GM19452 (cell line): ENCODE measurements around the gene PPP1R16B.

ENCODE experiments used
- ATAC-seq: cut with Tn5 transposase; IDR thresholded peaks from one replicate; pipeline ENCODE4 v1.9.1; 2021; ENCODE audit not compliant: unreplicated experiment

The PPP1R16B gene

DNA sequence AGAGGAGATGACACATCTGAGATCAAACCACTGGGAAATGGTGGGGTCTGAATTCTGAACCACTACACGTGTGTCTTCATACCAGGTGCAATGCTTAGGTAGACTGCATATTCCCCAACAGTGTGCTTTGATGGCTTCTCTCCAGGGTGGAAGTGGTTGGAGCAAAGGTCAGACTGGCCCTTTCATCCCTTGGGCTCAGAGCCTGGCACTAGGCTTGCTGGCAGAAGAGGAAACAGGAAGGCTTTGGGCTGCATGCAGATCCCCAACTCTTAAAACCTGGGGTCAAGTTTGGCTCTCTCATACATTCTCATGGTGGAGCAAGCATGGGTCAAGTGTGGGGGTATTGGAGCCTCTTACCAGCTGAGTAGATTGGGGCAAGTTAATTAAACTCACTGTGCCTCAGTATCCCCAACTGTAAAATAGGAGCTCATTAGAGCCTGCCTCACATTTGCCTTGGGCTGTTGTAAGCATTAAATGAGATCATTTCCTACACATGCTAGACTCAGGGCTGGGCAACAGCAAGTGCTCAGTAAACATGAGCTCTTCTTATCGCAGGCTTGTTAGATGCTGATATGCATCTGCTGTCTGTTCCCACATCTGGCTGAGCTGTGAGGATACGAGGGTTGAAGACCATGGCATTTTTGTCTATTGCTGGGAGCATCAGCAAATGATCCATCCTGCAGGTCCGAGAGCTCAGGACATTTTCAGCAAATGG is 69.1 kb downstream of the PPP1R16B start:
- peak; percentile 8 for ATAC-seq

DNA sequence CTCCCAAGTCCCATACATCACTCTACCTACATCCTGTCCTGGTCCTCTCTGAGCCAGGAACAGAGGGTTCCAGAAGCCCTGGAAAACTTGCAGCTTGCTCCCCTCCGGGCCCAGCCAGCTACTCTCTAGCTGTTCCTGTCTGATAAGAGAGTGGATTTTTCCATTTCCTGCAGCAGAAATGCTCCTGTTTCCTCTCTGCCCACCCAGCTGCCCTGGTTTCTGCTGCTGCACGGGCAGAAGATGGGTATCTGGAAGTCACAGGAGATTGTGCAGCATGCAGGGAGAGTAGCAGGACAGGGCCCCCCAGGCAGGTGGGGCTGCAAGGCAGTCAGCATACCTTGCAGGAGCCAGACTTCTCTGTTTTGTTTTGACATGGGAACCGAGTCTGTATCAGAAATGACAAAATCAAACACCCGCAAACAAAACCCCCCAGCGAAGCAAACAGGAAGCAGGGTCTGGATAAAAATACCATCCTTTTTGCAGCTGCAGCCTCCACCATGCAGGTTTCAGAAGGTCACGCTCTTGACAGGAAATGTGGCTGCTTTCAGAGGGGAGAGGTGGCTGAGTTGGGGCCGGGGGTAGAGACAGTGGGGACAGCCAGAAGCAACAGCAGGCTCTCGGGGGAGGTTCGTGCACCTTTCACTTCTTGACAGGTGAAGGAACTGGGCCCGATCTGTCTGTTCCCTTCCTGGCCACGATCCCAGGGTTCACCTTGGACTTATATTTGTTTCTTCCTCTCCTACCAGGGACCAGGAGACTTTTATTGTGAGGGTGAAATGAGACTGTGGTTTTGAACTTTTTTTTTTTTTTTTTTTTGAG is 69.9 kb downstream of the PPP1R16B start:
- ATAC-seq: peak; percentile 57

DNA sequence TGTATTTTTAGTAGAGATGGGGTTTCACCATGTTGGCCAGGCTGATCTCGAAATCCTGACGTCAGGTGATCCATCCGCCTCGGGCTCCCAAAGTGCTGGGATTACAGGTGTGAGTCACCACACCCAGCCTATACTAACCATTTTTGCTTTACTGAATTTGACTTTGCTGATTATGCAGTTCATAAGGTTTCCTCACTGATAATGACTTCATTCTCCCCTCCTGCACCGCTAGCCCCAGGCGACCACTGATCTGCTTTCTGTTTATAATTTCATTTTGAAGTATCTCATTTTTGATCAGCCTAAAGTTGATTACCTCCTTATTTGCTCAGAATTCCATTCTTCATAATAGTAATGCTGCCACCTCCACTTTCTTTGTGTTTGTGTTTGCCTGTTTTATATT is 72.0 kb downstream of the PPP1R16B start:
- no peak for ATAC-seq

DNA sequence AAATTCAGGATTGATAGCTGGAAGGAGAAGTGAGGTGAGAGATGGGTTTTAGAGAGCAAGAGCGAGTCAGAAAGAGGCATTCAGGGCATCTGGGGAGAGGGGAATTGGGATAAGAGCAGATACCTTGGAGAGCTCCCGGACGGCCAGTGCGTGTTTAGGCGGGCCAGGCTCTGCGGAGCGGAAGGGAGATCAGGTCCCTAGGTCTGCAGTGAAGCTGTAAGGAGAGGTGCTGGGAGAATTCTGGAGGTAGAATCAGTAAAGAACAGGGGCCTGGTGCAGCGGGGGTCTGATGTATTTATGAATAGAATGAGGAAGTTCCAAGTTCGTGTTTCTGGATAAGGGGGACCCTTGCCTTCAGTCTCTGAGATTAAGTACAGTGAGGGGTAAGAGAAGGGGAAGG is 73.4 kb downstream of the PPP1R16B start:
- ATAC-seq: no peak

DNA sequence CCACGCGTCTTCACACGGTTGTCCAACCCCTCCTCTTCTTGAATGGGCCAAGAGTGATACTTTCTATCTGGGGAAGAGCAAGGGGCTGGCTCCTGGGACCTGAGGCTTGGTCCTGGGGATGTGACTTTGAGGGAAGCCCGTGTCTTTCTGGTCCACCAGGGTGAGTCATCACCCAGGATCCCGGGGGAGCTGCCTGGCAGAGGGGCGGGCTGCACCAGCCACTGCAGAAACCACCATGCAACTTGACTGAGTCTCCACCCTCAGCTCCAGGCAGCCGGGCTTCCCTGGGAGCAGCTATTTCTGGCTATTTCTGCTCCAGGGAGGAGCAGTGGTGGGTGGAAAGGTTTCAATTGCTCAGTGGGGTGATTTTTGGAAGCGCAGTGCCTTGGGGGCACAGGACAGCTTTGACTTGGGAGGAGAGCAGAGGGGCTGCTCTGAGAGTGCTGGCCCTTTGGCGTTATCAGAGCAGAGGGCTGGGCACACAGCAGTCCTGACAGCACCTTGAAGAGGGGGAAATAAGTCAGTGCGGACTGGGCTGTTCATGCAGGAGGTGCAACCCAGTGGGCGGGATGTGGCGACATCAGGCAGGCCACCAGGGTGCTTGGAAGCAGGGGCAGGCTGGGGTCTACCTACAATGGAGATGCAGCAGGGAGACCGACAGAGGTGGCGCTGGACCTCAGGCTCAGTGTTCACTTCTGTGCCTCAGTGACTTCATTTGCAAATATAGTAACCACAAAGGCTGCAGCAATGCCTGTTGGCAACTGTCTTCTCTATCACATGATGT is 75.6 kb downstream of the PPP1R16B start:
- no peak for ATAC-seq

DNA sequence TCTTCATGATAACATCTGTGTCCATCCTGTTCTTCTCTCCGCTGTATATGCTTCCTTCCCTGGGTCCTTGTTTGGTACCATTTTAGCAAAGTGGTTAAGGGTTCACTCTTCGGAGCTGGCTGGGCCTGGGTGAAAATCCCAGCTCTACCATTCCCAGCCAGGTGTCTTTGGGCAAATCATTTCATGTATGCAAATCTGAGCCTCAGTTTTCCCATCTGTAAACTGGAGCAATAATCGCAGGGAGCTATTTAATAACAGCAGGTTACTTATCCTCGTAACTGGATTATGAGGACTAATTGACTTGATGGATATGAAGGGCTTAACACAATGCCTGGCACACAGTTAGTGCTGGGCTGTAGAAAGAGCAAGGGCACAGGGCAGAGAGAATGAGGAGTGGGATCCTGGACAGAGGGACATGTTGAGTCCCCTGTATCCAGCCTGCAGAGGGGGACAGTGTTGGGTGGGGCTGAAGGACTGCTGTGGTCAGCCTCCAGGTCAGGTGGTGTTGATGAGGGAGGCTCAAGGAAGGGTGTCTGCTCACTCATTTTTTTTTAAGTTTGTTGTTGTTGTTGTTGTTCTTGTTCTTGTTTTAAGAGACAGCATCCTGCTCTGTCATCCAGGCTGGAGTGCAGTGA is 76.4 kb downstream of the PPP1R16B start:
- no peak for ATAC-seq

DNA sequence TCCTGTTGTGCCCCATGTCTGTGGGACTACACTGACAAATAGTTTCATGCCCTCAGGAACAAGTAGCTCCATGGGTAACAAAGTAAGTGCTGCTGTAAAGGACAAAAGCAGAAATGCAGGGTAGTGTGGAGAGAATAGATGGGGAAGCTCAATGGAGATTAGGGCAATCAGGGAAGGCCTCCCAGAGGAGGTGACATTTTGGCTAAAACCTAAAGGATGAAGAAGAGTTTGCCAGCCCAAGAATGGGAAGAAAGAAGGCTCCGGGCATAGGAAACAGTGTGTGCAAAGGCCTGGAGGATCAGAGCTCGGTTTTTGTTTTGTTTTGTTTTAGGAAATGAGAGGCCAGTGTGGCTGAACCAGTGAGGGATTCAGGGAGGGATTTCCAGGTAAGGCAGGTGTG is 77.1 kb downstream of the PPP1R16B start:
- ATAC-seq: no peak

DNA sequence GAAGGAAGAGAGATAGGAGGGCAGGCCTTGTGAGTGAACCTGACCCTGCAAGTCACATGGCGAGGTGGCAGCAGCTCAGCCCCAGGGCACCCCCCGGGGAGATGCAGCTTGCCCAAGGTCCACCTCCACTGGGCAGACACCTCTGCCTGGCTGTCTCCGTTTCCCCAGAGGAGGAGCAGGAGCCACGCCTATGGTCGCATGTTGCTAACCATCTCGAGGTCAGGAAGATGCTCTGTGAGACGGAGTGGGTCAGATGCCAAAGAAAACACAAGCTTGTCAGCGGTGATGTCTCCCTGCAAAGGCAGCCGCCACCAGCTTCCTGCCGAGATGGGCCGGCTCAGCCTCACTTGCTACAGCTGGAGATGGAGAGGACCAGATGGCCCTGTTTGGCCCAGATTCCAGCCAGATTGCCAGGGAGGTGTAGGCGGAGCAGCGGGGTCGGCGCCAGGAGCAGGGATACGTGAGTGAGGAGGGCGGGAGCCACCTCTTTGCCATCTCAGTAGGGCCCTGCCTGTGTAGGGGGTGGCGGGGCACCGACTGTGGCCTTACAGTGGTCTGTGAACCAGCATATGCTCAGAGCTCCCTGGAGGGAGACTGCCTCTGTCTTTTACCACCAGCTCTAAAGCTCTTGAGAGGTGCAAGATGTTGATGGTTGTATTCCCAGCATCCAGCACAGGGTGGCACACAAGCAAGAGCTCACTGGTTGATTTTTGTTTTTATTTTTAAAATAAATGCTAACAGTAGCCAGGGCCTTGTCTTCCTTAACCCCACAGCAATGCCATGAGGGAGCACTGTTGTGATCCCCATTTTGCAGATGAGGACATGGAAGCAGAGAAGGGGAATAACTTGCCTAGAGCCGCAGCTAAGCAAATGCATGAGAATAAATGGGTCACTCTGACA is 77.8 kb downstream of the PPP1R16B start:
- no peak for ATAC-seq

DNA sequence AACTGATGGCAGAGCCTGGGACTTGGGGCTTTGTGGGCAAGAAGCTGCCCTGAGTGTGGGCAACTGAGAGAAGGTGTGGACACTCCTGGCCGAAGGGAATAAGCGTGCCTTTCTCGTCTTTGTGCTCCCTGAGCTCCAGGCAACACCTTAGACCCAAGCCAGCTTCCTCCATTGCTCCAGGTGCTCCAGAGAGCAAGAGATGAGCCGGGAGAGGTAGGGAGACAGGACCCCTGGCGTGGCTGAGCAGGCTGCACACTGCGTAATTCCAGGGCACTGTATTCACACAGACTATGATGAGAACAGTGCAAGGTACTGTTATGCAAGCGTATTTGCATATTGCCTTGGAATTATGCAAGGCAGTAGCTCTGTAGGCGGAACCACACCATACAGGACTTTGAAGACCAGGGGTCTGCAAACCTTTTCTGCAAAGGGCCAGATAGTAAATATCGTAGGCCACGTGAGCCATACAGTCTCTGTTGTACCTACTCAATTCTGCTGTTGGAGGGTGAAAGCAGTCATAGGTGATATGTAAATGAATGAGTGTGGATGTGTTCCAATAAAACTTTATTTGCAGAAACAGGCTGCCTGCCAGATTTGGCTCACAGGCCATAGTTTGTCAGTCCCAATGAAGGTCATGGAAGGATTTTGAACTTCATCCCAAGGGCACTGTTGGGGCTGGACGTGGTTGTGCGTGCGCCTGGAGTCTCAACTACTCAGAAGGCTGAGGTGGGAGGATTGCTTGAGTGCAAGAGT is 78.7 kb downstream of the PPP1R16B start:
- ATAC-seq: no peak

DNA sequence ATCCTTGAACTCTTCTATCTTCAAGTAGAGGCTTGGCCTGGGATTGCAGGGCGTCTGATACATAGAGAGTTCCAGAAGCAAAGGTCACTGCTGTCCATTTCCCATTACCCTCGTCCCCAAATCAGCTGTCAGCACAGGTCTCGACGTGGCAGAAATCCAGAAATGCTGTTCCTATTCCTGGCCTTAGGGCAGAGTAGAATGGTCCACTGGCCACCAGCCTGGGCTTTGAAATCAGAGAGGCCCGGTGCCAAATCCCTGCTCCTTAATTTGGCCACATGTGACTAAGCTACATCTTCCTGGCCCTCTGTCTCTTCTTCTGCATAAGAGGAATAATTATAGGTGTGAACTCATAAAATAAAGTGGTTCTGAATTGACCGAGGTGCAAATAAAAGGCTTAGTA is 79.9 kb downstream of the PPP1R16B start:
- no peak for ATAC-seq

DNA sequence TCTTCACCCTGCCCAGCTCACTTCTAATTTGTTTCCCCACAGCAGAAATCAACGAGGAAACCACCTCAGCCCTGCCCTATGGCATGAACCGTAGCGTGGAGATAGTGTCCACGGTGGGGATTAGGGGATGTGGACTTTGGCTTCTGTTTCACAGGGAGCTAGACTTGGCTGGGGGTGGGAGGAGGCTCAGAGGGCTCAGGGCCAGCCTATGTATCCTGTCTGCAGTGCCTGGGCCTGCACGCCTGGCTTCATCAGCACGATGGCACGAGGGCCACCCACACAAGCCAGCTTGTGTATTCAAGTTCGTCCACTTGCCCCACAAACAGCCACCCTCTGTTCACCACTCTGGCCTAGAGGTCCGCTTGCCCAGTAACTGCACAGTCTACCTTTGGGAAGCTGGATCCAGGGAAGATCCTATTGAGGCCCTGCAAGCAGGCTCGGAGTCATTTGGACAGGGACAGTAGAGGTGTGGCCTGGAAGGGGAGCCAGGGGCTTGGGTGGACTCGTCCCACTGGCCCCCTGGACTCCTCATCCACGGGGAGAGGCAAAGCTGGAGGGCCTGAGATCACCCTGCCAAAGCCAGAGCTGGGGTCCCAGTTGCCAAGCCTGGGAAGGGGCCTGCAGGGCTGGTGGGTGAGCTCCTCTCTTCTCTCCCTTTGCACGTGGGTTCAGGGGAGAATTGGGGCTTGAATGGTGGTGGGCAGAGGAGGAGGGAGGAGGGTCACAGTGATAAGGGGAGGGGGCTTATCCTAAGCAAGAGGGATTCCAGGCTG is 82.7 kb downstream of the PPP1R16B start:
- ATAC-seq: no peak

DNA sequence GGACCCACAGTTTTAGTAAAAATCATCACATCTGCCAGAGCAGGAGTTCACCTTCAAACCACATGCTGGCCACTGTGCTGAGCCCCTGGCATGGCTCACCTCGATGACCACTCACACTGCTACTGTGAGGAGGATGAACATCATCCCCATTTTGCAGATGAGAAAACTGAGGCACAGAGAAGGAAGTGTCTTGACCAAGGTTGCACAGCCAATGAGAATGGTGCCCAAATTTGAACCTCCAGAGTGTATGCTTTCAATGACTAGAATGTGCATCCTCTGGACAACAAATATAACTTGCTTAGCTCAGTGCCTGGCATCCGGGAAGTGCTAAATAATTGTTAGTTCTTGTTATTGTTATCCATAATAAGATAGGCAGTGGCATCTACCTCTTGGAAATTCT is 83.6 kb downstream of the PPP1R16B start:
- ATAC-seq: no peak

DNA sequence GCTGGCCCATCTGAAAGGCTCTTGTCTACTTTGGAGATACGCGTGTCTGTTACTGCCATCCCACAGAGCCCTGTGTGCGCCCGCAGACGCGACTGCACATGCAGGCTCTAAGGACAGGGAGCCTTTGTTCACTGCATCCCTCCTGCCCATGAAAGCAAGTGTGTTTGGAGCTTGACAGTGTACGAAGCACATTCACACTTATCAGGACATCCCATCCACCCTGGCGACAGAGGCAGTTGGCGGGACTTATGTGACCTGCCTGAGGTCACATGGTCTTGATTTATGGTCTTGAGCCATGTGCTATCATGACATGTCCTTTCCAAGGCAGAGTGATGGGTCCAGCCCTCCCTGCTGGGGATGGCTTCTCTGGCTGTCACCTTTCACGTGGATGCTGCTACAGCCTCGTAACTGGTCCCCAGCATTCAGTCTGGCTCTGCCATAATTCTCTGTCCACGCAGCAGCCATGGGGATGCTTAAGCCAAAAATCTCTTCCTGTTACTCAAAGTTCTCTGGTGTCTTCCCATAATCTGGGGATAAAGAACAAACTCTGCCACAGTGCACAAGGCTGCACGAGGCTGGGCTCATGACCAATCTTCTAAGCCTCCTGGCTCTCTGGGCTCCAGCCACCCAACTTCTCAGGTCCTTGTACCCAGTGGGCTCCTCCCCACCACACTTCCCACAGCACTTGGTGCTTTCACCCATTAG is 84.4 kb downstream of the PPP1R16B start:
- no peak for ATAC-seq

DNA sequence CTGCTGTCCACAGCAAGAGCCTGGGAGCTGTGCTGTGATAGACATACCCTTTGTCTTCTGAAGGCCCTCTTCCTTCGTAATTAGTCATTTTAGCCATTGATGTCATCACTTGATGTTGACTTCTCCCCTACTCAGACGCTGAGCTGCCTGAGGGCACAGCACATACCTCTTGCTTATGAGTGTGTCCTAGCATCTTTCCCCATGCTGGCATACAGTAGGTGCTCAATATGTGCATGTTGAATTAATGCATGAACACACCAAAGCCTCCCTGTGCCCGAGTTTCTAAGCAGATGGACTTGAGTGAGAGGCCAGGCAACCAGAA is 85.0 kb downstream of the PPP1R16B start:
- no peak for ATAC-seq

DNA sequence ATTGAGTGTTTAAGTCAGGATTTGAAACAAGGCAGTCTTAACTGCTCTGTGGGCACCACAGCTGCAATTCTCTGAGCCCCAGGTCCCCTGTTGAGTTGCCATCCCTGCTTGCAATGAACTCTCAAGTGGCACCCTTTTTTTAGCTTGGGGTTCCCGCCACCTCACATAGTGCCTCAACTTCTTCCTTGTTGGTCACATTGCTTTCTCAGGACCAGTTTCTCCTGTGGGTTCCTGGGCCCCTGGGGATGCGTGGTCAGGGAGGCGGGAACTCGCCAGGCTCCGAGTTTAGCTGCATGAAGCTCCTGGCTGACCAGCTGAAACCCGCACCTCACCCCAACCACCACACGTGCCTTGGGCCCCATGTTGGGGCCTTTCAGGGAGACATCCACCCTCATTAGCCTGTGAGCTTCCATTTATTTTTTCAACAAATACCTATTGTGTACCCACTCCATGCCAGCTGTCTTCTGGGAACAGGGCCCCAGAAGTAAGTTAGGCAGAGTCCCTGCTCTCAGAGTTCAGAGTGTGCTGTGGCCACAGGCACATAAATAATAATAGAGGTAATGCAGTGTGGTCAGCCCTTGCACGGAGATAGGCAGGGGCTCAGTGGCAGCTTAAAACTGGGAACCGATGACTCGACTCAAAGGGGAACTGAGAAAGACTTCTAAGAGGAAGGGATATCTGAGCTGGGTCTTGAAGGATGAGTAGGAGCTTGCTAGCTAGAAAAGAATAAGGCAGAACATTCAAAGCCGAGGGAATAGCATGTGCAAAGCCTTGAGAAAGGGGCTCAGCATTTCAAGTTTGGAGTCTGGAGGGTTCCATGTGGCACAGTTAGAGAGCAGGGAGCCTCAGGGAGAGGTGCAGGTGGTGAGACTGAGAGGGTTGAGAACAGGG is 86.8 kb downstream of the PPP1R16B start:
- peak; percentile 62 for ATAC-seq

DNA sequence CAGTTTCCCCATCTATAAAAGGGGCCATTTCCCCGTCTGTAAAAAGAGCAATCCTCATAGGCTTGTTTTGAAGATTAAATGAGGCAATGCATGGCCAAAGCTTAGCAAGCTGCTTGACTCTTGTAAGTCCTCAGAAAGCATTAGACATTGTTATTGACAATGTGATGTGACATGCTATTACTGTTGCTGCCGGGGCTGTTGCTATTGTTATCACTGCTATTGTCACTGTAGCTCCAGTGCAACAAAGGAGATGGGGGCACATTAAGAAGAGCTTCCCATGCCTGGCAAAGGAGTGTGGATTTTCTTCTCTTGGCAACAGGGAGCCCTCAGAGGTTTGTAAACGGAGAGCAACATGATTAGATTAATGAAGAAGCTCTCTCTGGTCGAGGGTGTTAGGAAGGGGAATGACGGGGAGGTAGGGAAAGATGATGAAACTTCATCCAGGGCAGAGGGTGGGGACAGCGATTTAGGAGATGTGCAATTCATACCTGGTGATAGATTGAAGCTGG is 87.6 kb downstream of the PPP1R16B start:
- ATAC-seq: no peak

DNA sequence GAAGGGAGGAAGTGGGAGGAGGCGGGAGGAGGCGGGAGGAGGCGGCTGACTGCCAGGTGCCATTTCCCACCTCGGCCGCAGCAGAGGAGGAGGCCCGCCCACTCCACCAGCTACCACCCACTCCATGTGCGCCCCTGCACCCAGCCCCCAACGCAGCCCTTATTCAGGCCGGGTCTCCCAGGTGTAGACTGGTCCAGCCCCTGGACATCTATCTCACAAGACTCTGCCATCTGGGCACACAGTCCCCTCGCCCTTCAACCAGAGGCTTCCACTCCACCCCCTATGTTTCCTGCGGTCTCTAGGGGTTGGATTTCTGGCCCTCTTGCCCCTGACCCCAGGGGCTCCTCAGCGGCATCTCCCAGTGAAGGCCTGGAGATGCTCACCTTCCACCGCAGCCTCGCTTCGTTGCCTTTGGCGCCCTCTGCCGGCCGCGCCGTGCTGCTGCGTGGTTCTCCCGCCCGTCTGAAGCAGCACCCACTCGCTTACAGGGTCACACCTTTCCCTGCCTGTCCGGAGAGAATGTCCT is 88.1 kb downstream of the PPP1R16B start:
- peak; percentile 49 for ATAC-seq
